ENCODE results near the gene PIP5K1B. TPM values are rescaled to one million over a fixed set of nuclear protein-coding genes. Genes with fewer than 3 reads are reported as not detected.

Gene PIP5K1B
- total and polyA plus RNA-seq, 2 experiments from 2014 or later, result 3.2 to 5.0 TPM

GRCh38 chr9:69054989-69055388 is 349.9 kb downstream of the PIP5K1B start:
- peaks cover 8% of the 10 kb centered on the region for H3K36me3 ChIP-seq
- no peak for TF ChIP-seq CTCF (IDR thresholded peaks at IDR 0.05; ENCODE audit: low read depth, low read length)
- no peak overlapping the region for H3K27ac ChIP-seq
- H3K4me1 ChIP-seq (ENCODE audit: low read depth), result no peaks in the 10 kb centered on the region
- no peak for DNase-seq (ENCODE audit: low read depth in 1 of 2, low spot score in 1 of 2)
- H3K4me3 ChIP-seq, result no peak overlapping the region
- H3K9me3 ChIP-seq (ENCODE audit: low read depth), result no peaks in the 10 kb centered on the region
- H3K27me3 ChIP-seq, result no peaks in the 10 kb centered on the region

- Histone ChIP-seq H3K4me3 (no peak overlapping the region), H3K27me3 (no peaks in the 10 kb centered on the region), H3K36me3 (peaks cover 8% of the 10 kb centered on the region), H3K4me1 (ENCODE audit: low read depth) (no peaks in the 10 kb centered on the region), H3K9me3 (ENCODE audit: low read depth) (no peaks in the 10 kb centered on the region), H3K27ac (no peak overlapping the region)
- TF ChIP-seq CTCF (IDR thresholded peaks at IDR 0.05; ENCODE audit: low read depth, low read length), result no peak
- peak in 1 of 2 donors; percentile 40 for DNase-seq (ENCODE audit: low read depth in 1 of 2, low spot score in 1 of 2)
Measured at GRCh38 chr9:69056191-69056815, 351.3 kb downstream of the PIP5K1B start.

- Histone ChIP-seq H3K36me3 (peaks cover 8% of the 10 kb centered on the region), H3K9me3 (ENCODE audit: low read depth) (no peaks in the 10 kb centered on the region), H3K4me1 (ENCODE audit: low read depth) (no peaks in the 10 kb centered on the region), H3K27ac (no peak overlapping the region), H3K27me3 (no peaks in the 10 kb centered on the region), H3K4me3 (no peak overlapping the region)
- no peak for TF ChIP-seq CTCF (IDR thresholded peaks at IDR 0.05; ENCODE audit: low read depth, low read length)
- no peak for DNase-seq (ENCODE audit: low read depth in 1 of 2, low spot score in 1 of 2)
Measured at GRCh38 chr9:69058101-69058500, 353.1 kb downstream of the PIP5K1B start.

Other genes starting within 250 kb of the PIP5K1B start
- gene TMEM252, start 164.4 kb upstream of the PIP5K1B start, total RNA-seq, result not detected in 2 replicates
- gene TMEM252, start 164.4 kb upstream of the PIP5K1B start, polyA plus RNA-seq, result 0.76 TPM in 1 of 2 replicates, not detected in the other

Data from cardiac muscle cell (in vitro differentiated cells and primary cell).